HEK293T (cell line): ENCODE measurements around the gene GNG2.

ENCODE experiments used
- CTCF ChIA-PET: fragments of 350-600 bp; formaldehyde crosslinking; extraction: SDS; loops from one replicate; lab custom pipeline; 2021; ENCODE audit warnings: antibody characterized with exemption, inconsistent platforms; lab: Yijun Ruan, JAX
- POLR2A ChIA-PET: fragments of 350-600 bp; formaldehyde crosslinking; extraction: SDS; loops from one replicate; lab custom pipeline; 2020; ENCODE audit warnings: antibody characterized with exemption, inconsistent platforms; lab: Yijun Ruan, JAX
- DNase-seq: peaks from one replicate; pipeline ENCODE4 v3.0.0; 2012; ENCODE audit warnings: mixed read lengths; ENCODE audit errors: extremely low spot score
- ARNT ChIP-seq: fragments of 450-650 bp; IDR thresholded peaks from 2 replicates; pipeline ENCODE4 v1.6.1; 2017; ENCODE audit warnings: mild to moderate bottlenecking
- BHLHE40 ChIP-seq: fragments of 450-650 bp; IDR thresholded peaks from 2 replicates; pipeline ENCODE4 v1.6.1; 2016; ENCODE audit warnings: mild to moderate bottlenecking, moderate library complexity, borderline replicate concordance
- CTBP1 ChIP-seq: fragments of 450-650 bp; IDR thresholded peaks from 2 replicates; pipeline ENCODE4 v1.6.1; 2016; ENCODE audit warnings: borderline replicate concordance
- ELF4 ChIP-seq: fragments of 450-650 bp; IDR thresholded peaks from 2 replicates; pipeline ENCODE4 v1.6.1; 2017; ENCODE audit warnings: antibody characterized with exemption
- FOXA1 ChIP-seq: fragments of 450-650 bp; IDR thresholded peaks from 2 replicates; pipeline ENCODE4 v1.6.1; 2016; ENCODE audit warnings: mild to moderate bottlenecking
- FOXK2 ChIP-seq: fragments of 450-650 bp; IDR thresholded peaks from 2 replicates; pipeline ENCODE4 v1.6.1; 2016; ENCODE audit warnings: mild to moderate bottlenecking
- FOXM1 ChIP-seq: fragments of 450-650 bp; IDR thresholded peaks from 2 replicates; pipeline ENCODE4 v1.6.1; 2017; ENCODE audit warnings: mild to moderate bottlenecking, borderline replicate concordance
- HDGF ChIP-seq: fragments of 450-650 bp; IDR thresholded peaks from 2 replicates; pipeline ENCODE4 v1.6.1; 2017; ENCODE audit warnings: antibody characterized with exemption, borderline replicate concordance
- L3MBTL2 ChIP-seq: fragments of 450-650 bp; conservative IDR thresholded peaks from 2 replicates; pipeline ENCODE4 v1.6.1; 2016; ENCODE audit warnings: mild to moderate bottlenecking
- LEF1 ChIP-seq: fragments of 450-650 bp; IDR thresholded peaks from 2 replicates; pipeline ENCODE4 v1.6.1; 2017; ENCODE audit warnings: mild to moderate bottlenecking, borderline replicate concordance
- NFRKB ChIP-seq: fragments of 450-650 bp; IDR thresholded peaks from 2 replicates; pipeline ENCODE4 v1.6.1; 2016; ENCODE audit warnings: mild to moderate bottlenecking, moderate library complexity
- PKNOX1 ChIP-seq: fragments of 450-650 bp; IDR thresholded peaks from 2 replicates; pipeline ENCODE4 v1.6.1; 2016
- SP1 ChIP-seq: fragments of 450-650 bp; IDR thresholded peaks from 2 replicates; pipeline ENCODE4 v1.6.1; 2017
- SUZ12 ChIP-seq: fragments of 450-650 bp; IDR thresholded peaks from 2 replicates; pipeline ENCODE4 v1.6.1; 2016; ENCODE audit warnings: mild to moderate bottlenecking
- TARDBP ChIP-seq: fragments of 450-650 bp; IDR thresholded peaks from 2 replicates; pipeline ENCODE4 v1.6.1; 2016
- ZNF384 ChIP-seq: fragments of 450-650 bp; IDR thresholded peaks from 2 replicates; pipeline ENCODE4 v1.6.1; 2016

GNG2 gene

DNA sequence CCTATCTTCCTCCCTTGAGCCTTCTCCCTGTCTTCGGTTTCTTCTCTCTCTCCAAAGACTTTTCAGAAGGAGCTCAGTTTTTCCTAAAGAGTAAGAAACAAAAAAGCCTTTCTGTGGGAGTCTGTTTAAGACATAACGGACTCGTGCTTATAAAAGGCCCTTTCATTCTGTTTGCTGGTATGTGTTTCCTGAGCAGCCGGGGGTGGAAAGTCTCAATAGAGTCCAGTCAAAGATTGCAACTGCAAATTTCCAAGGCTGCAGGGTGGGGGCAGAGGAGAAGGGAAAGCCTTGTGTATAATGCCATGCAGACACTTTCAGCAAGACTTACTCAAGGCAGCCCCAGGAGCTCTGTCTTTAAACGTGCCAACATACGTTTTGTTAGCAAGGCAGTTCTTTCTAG, 62.2 kb downstream of the GNG2 start:
- TF ChIP-seq BHLHE40 (no peak), TARDBP (no peak), CTBP1 (no peak), ELF4 (no peak), SP1 (no peak), HDGF (no peak), NFRKB (no peak), FOXA1 (no peak), SUZ12 (no peak), ARNT (no peak), L3MBTL2 (no peak), LEF1 (no peak), FOXK2 (no peak), ZNF384 (no peak), PKNOX1 (no peak), FOXM1 (no peak)
- CTCF ChIA-PET: no interaction called here
- POLR2A ChIA-PET: no interaction called here
- DNase-seq: no peak

GRCh38 chr14:51924600-51924999, 64.2 kb downstream of the GNG2 start:
- ChIA-PET POLR2A (no interaction called here), CTCF (no interaction called here)
- DNase-seq: no peak
- TF ChIP-seq ELF4 (no peak), PKNOX1 (no peak), LEF1 (no peak), FOXA1 (no peak), ARNT (no peak), TARDBP (no peak), ZNF384 (no peak), CTBP1 (no peak), FOXK2 (no peak), BHLHE40 (no peak), NFRKB (no peak), SUZ12 (no peak)

DNA sequence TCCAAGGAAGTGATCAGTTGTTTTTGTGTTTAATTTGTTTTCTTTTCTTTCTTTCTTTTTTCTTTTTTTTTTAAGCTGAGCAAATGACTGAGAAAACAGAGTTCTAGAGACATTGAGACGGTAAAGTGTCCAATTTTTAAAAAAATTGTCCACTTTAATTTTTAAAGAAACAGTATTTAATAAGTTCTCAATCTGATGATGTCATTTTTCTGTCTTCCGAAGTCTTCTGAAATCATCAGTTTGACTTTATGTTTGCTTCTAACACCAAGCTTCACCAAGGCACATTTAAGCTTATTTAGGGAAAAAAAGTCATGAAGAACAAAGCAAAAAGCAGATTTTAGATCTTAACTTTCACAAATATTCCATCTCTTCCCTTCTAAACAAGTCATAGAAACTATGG, 65.6 kb downstream of the GNG2 start:
- CTCF ChIA-PET: interaction anchor here (0.6 kb wide), 1 partner anchor 99 kb away, joined by 3 read pairs; no protein-coding TSS in a partner anchor
- no peak for TF ChIP-seq FOXM1
- no peak for TF ChIP-seq BHLHE40
- no peak for TF ChIP-seq SUZ12
- TF ChIP-seq PKNOX1: no peak
- TF ChIP-seq FOXA1: no peak
- no peak for TF ChIP-seq ARNT
- no peak for TF ChIP-seq SP1
- no peak for TF ChIP-seq NFRKB
- no peak for TF ChIP-seq HDGF
- TF ChIP-seq ELF4: no peak
- no peak for TF ChIP-seq CTBP1
- TF ChIP-seq L3MBTL2: no peak
- no peak for TF ChIP-seq FOXK2
- no peak for TF ChIP-seq TARDBP
- no peak for TF ChIP-seq LEF1
- TF ChIP-seq ZNF384: no peak
- DNase-seq: no peak
- POLR2A ChIA-PET: no interaction called here

GRCh38 chr14:51926449-51926848, 66.0 kb downstream of the GNG2 start:
- POLR2A ChIA-PET: no interaction called here
- DNase-seq: no peak
- CTCF ChIA-PET: no interaction called here
- TF ChIP-seq PKNOX1 (no peak), ELF4 (no peak), L3MBTL2 (no peak), TARDBP (no peak), FOXK2 (no peak), HDGF (no peak), LEF1 (no peak), ZNF384 (no peak), SUZ12 (no peak), CTBP1 (no peak), BHLHE40 (no peak), NFRKB (no peak)

DNA sequence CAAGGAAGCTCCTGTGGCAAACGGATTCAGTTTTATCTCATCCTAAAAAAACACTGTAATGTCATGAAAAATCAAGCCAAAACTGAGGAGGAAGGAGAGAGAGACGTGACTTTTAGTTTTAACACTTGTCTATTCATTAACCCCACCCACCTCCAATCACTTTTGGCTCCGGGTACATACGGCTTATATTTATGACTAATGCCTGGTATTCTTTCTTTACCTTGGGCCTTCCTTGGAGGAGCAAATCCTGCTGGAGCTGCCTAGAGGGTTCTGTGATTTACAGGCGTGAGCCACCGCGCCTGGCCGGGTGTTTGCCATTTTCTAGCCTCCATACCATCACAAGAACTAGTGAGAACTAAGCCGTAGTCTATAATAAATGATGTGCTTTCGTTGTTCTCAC, 68.2 kb downstream of the GNG2 start:
- ChIA-PET CTCF (no interaction called here), POLR2A (no interaction called here)
- TF ChIP-seq ZNF384 (no peak), FOXA1 (no peak), ARNT (no peak), BHLHE40 (no peak), L3MBTL2 (no peak), CTBP1 (no peak), FOXM1 (no peak), FOXK2 (no peak)
- DNase-seq: no peak

- ChIA-PET CTCF (no interaction called here), POLR2A (no interaction called here)
- no peak for TF ChIP-seq L3MBTL2
- TF ChIP-seq ARNT: no peak
- TF ChIP-seq SP1: no peak
- TF ChIP-seq HDGF: no peak
- TF ChIP-seq FOXK2: no peak
- TF ChIP-seq TARDBP: no peak
- TF ChIP-seq FOXA1: no peak
- no peak for TF ChIP-seq FOXM1
- TF ChIP-seq ZNF384: no peak
- TF ChIP-seq NFRKB: no peak
- TF ChIP-seq SUZ12: no peak
- TF ChIP-seq ELF4: no peak
- no peak for TF ChIP-seq PKNOX1
- no peak for TF ChIP-seq CTBP1
- TF ChIP-seq LEF1: no peak
- no peak for DNase-seq
Measured at GRCh38 chr14:51929166-51929565, 68.8 kb downstream of the GNG2 start.
